GM13977 (cell line): Measurements from ENCODE around the gene MYO15A.

Experiments
- DNase-seq: peaks from one replicate; pipeline ENCODE4 v3.0.0; 2012; ENCODE audit warnings: low spot score
- in situ Hi-C: fragments of 300-500 bp; cut with MboI; formaldehyde crosslinking; loops from one replicate; pipeline ENCODE4 v1.12.0; 2022; ENCODE audit warnings: low sequenced_read_pairs, low pct_unique_long_range_greater_than_20kb, mixed read lengths, inconsistent platforms; ENCODE audit not compliant: unreplicated experiment
- TF ChIP-seq, protein P1 (sequence below): IDR thresholded peaks from 2 replicates; pipeline ENCODE4 v1.5.1; 2012; ENCODE audit warnings: mild to moderate bottlenecking, control low read depth; ENCODE audit not compliant: insufficient read depth; ENCODE audit errors: extremely low read depth, missing control alignments

The MYO15A gene

DNA sequence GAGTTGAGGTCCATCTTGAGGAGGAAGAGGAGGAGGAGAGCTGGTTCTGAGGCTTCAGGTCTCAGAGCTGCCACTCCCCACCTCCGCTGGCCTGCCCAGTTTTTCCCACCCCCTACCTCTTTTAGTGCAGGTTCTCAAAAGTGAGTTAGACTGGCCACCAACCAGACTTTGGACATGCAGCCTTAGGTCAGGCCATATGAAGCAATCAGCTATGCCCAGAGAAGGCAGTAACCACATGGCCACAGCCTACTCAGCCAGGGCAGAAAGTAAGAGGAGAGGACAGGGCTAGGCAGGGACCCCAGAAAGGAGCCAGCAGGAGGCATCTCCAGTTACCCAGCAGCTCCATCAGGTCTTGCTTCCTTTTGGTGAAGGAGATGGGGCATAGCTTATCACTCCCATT is 9.0 kb downstream of the MYO15A start:
- in situ Hi-C loops, result no loop called here
- DNase-seq, result no peak
- TF ChIP-seq, protein P1, sequence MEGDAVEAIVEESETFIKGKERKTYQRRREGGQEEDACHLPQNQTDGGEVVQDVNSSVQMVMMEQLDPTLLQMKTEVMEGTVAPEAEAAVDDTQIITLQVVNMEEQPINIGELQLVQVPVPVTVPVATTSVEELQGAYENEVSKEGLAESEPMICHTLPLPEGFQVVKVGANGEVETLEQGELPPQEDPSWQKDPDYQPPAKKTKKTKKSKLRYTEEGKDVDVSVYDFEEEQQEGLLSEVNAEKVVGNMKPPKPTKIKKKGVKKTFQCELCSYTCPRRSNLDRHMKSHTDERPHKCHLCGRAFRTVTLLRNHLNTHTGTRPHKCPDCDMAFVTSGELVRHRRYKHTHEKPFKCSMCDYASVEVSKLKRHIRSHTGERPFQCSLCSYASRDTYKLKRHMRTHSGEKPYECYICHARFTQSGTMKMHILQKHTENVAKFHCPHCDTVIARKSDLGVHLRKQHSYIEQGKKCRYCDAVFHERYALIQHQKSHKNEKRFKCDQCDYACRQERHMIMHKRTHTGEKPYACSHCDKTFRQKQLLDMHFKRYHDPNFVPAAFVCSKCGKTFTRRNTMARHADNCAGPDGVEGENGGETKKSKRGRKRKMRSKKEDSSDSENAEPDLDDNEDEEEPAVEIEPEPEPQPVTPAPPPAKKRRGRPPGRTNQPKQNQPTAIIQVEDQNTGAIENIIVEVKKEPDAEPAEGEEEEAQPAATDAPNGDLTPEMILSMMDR, result no peak

DNA sequence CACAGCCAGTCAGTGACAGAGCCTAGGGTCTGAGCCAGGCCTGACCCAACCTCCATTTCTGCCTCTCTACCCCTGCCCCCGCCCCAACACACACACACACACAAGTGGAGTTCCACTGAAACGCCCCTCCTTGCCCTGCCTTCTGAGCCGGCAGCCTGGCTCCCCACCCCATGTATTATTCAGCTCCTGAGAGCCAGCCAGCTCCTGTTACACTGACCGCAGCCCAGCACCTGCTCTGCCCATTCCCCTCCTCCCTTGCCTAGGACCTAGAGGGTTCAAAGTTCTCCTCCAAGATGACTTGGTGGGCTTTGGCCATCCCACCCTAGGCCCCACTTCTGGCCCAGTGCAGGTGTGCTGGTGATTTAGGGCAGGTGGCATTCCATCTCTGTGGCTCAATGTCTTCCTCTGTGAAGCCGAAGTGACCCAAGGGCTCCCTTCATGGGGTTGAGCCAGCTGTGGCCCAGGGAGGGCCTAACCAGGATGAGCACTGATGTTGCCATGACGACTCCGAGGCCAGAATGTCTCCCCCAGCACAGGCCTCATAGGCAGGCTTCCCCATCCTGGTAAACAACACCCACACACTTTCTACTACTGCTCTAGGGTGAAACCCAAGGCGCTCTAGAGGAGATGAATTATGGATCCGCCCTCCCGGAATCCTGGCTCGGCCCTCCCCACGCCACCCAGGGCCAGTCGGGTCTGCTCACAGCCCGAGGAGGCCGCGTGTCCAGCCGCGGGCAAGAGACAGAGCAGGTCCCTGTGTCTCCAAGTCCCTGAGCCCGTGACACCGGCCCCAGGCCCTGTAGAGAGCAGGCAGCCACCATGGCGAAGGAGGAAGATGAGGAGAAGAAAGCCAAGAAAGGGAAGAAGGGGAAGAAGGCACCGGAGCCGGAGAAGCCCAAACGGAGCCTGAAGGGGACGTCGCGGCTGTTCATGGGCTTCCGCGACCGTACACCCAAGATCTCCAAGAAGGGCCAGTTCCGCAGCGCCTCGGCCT is 9.7 kb downstream of the MYO15A start:
- in situ Hi-C loops, result no loop called here
- TF ChIP-seq, protein P1, result no peak
- no peak for DNase-seq

DNA sequence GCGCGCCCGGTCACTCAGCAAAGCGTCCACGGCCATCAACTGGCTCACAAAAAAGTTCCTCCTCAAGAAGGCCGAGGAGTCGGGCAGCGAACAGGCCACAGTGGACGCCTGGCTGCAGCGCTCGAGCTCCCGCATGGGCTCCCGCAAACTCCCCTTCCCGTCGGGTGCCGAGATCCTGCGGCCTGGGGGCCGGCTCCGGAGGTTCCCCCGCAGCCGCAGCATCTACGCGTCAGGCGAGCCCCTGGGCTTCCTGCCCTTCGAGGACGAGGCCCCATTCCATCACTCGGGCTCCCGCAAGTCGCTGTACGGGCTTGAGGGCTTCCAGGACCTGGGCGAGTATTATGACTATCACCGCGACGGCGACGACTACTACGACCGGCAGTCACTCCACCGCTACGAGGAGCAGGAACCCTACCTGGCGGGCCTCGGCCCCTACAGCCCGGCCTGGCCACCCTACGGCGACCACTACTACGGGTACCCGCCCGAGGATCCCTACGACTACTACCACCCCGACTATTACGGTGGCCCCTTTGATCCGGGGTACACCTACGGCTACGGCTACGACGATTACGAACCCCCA is 10.7 kb downstream of the MYO15A start:
- DNase-seq, result no peak
- TF ChIP-seq, protein P1, result no peak
- in situ Hi-C loops, result no loop called here

DNA sequence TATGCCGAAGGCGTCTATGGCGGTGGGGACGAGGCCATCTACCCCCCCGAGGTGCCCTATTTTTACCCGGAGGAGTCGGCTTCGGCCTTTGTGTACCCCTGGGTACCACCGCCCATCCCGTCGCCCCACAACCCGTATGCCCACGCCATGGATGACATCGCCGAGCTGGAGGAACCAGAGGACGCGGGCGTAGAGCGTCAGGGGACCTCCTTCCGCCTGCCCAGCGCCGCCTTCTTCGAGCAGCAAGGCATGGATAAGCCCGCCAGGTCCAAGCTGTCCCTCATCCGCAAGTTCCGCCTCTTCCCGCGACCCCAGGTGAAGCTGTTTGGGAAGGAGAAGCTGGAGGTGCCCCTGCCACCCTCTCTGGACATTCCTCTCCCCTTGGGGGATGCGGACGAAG is 11.4 kb downstream of the MYO15A start:
- DNase-seq, result no peak
- TF ChIP-seq, protein P1, result no peak
- in situ Hi-C loops, result no loop called here

DNA sequence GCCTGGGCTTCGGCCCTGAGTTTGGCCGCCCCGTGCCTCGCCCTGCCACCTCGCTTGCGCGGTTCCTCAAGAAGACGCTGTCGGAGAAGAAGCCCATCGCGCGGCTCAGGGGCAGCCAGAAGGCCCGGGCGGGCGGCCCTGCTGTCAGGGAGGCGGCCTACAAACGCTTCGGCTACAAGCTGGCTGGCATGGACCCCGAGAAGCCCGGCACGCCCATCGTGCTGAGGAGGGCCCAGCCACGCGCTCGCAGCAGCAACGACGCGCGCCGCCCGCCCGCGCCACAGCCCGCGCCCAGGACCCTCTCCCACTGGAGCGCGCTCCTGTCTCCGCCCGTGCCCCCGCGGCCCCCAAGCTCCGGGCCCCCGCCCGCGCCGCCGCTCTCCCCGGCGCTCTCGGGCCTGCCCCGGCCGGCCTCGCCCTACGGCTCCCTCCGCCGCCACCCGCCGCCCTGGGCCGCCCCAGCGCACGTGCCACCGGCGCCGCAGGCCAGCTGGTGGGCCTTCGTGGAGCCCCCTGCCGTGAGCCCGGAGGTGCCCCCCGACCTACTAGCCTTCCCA is 12.0 kb downstream of the MYO15A start:
- TF ChIP-seq, protein P1, result no peak
- DNase-seq, result no peak
- in situ Hi-C loops, result no loop called here

DNA sequence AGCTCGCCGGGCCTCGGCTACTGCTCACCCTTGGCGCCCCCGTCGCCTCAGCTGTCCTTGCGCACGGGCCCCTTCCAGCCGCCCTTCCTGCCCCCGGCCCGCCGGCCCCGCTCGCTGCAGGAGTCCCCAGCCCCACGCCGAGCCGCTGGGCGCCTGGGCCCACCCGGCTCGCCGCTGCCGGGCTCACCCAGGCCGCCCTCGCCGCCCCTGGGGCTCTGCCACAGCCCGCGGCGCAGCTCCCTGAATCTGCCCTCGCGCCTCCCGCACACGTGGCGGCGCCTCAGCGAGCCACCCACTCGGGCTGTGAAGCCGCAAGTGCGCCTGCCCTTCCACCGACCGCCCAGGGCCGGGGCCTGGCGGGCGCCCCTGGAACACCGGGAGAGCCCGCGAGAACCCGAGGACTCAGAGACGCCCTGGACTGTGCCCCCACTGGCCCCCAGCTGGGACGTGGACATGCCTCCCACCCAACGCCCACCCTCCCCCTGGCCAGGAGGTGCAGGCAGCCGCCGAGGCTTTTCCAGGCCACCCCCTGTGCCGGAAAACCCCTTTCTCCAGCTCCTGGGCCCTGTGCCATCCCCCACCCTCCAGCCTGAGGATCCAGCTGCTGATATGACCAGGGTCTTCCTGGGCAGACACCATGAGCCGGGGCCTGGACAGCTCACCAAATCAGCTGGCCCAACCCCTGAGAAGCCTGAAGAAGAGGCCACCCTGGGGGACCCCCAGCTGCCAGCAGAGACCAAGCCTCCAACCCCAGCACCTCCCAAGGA is 12.8 kb downstream of the MYO15A start:
- in situ Hi-C loops, result no loop called here
- DNase-seq, result no peak
- TF ChIP-seq, protein P1, result no peak
